Stomach smooth muscle (tissue), 2 donors: ENCODE data around the gene CCDC88B.

Experiments used
- H3K27ac ChIP-seq: one replicate; pipeline ENCODE4 v1.7.0; 2013; ENCODE audit warnings: mild to moderate bottlenecking, low read length, inconsistent platforms
- H3K27me3 ChIP-seq, 2 donors: one replicate each; pipeline ENCODE4 v1.7.0; 2013; ENCODE audit warnings: low read length in 2 of 2; ENCODE audit not compliant: insufficient read depth in 2 of 2, control insufficient read depth in 1 of 2
- H3K36me3 ChIP-seq, 2 donors: one replicate each; pipeline ENCODE4 v1.7.0; 2013; ENCODE audit warnings: low read length in 2 of 2; ENCODE audit not compliant: control insufficient read depth in 2 of 2, insufficient read depth in 2 of 2
- H3K4me1 ChIP-seq: one replicate; pipeline ENCODE4 v1.7.0; 2013; ENCODE audit warnings: low read length; ENCODE audit not compliant: control insufficient read depth, insufficient read depth
- H3K4me3 ChIP-seq, 2 donors: one replicate each; pipeline ENCODE4 v1.7.0; 2013; ENCODE audit warnings: low read length in 2 of 2
- H3K9ac ChIP-seq, 2 donors: one replicate each; pipeline ENCODE4 v1.7.0; 2013; ENCODE audit warnings: low read length in 2 of 2, mild to moderate bottlenecking in 1 of 2
- H3K9me3 ChIP-seq, 2 donors: one replicate each; pipeline ENCODE4 v1.7.0; 2013; ENCODE audit warnings: low read length in 2 of 2; ENCODE audit not compliant: control insufficient read depth in 2 of 2
- donor health status: healthy.
- donor health status: Pancreatic carcinoma.

CCDC88B gene

DNA sequence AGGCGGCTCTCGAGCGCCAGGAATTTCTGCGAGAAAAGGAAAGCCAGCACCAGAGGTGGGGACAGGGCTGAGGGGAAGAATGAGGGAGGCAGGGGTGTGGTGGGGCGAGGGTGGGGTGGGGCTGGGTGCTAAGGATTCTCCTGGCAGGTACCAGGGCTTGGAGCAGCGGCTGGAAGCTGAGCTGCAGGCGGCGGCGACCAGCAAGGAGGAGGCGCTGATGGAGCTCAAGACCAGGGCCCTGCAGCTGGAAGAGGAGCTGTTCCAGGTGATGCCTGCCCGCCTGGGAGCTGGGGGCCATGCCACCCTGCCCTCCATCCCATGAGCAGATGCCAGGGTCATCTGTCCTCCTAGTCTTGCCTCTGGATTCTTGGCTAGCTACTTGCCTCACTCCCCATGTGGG is 9.4 kb downstream of the CCDC88B start:
- no peaks in the 10 kb centered on the region for H3K4me1 ChIP-seq
- no peaks in the 10 kb centered on the region for H3K9me3 ChIP-seq
- no peak overlapping the region for H3K9ac ChIP-seq
- H3K27ac ChIP-seq = no peak overlapping the region
- H3K36me3 ChIP-seq = no peaks in the 10 kb centered on the region
- H3K27me3 ChIP-seq = no peaks in the 10 kb centered on the region
- no peak overlapping the region for H3K4me3 ChIP-seq

DNA sequence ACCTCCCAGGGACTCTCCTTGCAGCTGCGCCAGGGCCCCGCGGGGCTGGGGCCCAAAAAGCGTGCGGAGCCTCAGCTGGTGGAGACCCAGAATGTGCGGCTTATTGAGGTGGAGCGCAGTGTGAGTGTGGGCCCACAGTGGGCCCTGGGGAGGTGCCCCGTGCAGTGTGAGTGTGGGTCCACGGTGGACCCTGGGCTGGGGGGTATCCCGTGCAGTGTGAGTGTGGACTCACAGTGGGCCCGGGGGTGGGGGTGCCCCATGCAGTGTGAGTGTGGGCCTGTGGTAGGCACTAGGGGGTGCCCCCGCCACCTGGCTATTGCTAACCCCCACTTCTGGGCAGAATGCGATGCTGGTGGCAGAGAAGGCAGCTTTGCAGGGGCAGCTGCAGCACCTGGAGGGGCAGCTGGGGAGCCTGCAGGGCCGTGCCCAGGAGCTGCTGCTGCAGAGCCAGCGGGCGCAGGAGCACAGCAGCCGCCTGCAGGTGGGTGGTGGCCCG is 11.2 kb downstream of the CCDC88B start:
- H3K4me1 ChIP-seq = peaks cover 11% of the 10 kb centered on the region
- no peaks in the 10 kb centered on the region for H3K36me3 ChIP-seq
- H3K27ac ChIP-seq = no peak overlapping the region
- H3K4me3 ChIP-seq = no peak overlapping the region
- H3K9me3 ChIP-seq = no peaks in the 10 kb centered on the region
- H3K27me3 ChIP-seq = no peaks in the 10 kb centered on the region
- H3K9ac ChIP-seq = no peak overlapping the region

DNA sequence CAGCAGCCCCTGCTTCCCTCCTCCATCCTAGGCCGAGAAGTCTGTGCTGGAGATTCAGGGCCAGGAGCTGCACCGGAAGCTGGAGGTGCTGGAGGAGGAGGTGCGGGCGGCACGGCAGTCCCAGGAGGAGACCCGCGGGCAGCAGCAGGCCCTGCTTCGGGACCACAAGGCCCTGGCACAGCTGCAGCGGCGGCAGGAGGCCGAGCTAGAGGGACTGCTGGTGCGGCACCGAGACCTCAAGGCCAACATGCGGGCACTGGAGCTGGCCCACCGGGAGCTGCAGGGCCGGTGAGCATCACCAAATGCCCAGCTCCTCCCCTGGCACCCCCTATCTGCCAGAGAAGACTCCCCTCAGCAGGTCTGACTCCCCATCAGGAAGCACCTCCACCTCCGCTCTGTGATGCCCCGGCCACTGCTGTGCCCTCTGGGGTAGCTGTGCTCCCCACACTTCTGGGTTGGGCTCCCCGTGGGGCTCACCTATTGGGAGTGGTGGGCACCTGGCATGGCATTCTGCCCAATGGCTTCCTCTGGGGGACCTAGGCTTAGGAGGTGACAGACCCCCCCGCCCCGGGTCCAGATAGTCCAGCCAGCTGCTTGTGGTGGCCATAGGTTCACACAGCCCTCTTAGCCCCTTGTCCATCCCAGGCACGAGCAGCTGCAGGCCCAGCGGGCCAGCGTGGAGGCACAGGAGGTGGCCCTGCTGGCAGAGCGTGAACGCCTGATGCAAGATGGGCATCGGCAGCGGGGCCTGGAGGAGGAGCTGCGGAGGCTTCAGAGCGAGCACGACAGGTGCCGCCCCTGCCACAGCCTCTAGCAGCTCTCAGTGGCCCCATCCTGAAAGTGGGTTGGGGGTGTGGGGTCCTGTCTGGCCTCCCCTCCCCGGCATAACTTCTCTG is 12.3 kb downstream of the CCDC88B start:
- Histone ChIP-seq H3K36me3 (no peaks in the 10 kb centered on the region), H3K9ac (no peak overlapping the region), H3K27me3 (no peaks in the 10 kb centered on the region), H3K27ac (no peak overlapping the region), H3K4me3 (no peak overlapping the region), H3K4me1 (peaks cover 11% of the 10 kb centered on the region), H3K9me3 (no peaks in the 10 kb centered on the region)

DNA sequence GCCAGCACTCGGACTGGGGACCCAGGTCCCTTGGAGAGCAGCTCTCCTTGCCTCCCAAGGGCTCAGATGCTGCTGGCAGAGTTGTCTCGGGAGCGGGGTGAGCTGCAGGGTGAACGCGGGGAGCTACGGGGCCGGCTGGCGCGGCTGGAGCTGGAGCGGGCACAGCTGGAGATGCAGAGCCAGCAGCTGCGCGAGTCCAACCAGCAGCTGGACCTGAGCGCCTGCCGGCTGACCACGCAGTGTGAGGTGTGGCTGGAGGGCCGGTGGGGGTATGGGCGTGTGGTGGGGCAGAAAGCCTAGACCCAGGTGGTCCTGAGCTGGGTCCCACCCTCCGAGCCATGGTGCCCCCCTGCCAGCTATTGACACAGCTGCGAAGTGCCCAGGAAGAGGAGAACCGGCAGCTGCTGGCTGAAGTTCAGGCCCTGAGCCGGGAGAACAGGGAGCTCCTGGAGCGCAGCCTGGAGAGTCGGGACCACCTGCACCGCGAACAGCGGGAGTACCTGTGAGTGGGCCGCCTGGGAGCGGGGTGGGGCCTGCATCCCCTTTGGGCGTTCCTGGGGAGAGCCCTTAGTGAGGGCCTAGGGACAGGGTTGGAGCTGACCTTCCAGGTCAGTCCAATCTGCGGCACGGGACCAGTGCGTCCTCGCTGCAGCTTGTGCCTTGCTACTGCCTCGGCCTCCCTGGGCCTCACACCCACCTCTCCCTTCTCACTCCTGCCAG is 13.2 kb downstream of the CCDC88B start:
- Histone ChIP-seq H3K27me3 (no peaks in the 10 kb centered on the region), H3K9me3 (no peaks in the 10 kb centered on the region), H3K27ac (no peak overlapping the region)

DNA sequence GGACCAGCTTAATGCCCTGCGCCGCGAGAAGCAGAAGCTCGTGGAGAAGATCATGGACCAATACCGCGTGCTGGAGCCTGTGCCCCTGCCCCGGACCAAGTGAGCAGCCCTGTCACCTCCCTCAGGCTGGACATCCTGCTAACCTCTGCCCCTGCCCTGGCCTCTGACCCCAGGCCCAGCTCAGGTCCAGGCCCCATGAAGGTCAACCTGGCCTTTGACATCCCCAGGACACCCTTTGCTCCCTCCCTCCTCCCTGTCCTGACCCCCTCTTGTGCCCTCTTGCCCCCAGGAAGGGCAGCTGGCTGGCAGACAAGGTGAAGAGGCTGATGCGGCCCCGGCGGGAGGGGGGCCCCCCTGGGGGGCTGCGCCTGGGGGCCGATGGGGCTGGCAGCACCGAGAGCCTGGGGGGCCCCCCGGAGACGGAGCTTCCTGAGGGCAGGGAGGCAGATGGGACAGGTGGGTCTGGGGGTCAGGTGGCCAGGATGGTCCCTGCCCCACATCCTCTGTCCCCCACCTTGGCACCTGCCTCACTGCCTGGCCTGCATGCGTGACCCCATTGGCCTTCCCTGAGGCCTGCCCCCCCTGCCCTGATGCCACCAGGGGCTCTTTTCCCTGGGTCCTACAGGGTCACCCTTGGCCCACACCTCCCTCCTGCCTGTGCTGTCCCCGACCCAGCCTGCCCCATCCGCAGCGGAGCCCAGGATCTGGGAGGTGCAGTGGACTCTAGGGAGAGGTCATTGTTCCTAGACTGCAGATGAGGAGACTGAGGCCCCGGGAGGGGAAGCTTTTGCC is 13.9 kb downstream of the CCDC88B start:
- H3K27ac ChIP-seq = no peak overlapping the region
- H3K36me3 ChIP-seq = no peaks in the 10 kb centered on the region
- no peak overlapping the region for H3K9ac ChIP-seq
- peaks cover 23% of the 10 kb centered on the region for H3K4me1 ChIP-seq
- no peak overlapping the region for H3K4me3 ChIP-seq
- H3K9me3 ChIP-seq = no peaks in the 10 kb centered on the region
- no peaks in the 10 kb centered on the region for H3K27me3 ChIP-seq

More for the DNA sequence above, 13.2 kb downstream of the CCDC88B start:
- Histone ChIP-seq H3K4me1 (peaks cover 16% of the 10 kb centered on the region), H3K9ac (no peak overlapping the region), H3K4me3 (no peak overlapping the region), H3K36me3 (no peaks in the 10 kb centered on the region)

DNA sequence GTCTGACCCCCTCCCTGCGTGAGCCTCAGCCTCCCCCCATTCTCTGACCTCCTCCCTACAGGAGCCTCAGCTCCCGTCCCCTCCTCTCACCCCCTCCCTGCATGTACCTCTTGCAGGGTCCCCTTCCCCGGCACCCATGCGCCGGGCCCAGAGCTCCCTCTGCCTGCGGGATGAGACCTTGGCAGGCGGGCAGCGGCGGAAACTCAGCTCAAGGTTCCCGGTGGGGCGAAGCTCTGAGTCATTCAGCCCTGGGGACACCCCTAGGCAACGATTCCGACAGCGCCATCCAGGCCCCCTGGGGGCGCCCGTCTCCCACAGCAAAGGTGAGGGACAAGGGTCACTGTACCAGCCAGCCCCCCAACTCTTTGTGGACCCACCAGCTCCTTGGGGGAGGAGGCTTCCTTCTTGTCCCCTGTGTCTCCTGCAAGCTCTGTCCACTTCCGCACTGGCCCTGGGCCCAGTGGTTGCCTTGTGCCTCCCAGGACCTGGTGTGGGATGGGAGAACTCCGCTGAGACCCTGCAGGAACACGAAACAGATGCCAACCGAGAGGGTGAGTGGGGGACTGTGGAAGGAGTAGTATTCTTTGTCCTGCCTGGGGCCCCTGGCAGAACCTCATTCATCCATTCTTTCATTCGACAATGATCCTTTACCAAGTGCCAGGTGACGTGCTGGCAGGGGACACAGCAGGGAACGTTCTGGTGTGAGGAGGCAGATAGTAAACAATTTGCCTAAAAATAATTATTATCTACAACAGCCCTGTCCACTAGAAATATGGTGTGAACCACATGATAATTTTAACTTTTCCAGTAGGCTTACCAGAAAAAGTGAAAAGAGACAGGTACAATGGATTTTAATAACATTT is 15.3 kb downstream of the CCDC88B start:
- H3K27ac ChIP-seq = no peak overlapping the region
- H3K27me3 ChIP-seq = no peaks in the 10 kb centered on the region
- H3K9me3 ChIP-seq = no peaks in the 10 kb centered on the region
- peak overlapping the region in 1 of 2 donors; percentile 55 for H3K9ac ChIP-seq
- peak overlapping the region in 1 of 2 donors; percentile 69 for H3K4me3 ChIP-seq
- H3K4me1 ChIP-seq = peaks cover 33% of the 10 kb centered on the region
- no peaks in the 10 kb centered on the region for H3K36me3 ChIP-seq

DNA sequence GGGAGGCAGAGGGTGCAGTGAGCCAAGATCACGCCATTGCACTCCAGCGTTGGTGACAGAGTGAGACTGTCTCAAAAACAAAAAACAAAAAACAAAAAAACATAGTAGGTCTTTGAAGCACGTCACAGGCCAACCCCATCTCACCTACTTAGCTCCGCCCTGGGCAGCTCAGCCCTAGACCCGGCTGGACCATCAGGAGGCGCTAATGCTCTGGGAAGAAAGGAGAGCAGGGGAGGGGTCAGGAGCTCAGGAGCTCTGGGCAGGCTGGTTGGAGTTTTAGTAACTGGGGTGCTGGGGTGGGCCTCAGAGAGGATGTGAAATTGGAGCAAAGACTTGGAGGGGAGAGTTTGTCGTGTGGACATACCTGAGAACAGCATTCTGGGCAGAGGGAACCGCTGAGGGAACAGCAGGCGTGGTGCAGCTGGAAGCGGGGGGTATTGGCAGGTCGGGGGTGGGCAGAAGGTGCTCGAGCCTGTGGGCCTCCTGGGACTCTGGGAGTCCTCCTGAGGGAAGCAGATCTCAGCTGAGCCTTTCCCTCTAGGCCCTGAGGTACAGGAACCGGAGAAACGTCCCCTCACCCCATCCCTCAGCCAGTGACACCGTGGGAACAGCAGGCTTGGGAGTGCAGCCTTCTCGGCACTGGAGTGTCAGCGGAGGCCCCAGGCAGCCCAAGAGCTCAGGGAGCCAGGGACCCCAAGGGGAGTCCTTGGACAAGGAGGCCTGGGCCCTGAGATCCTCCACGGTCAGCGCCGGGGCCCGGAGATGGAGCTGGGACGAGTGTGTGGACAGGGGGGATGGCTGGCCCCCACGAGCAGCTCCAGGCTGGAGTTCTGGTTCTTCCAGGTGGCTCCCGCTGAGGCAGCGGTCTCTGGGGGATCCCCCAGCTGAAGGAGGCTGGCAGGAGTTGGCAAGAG is 16.8 kb downstream of the CCDC88B start:
- peaks cover 0 to 1% of the 10 kb centered on the region in 2 donors for H3K36me3 ChIP-seq
- H3K27ac ChIP-seq = no peak overlapping the region
- no peaks in the 10 kb centered on the region for H3K9me3 ChIP-seq
- H3K4me1 ChIP-seq = peaks cover 33% of the 10 kb centered on the region
- H3K4me3 ChIP-seq = no peak overlapping the region
- H3K9ac ChIP-seq = no peak overlapping the region
- no peaks in the 10 kb centered on the region for H3K27me3 ChIP-seq

DNA sequence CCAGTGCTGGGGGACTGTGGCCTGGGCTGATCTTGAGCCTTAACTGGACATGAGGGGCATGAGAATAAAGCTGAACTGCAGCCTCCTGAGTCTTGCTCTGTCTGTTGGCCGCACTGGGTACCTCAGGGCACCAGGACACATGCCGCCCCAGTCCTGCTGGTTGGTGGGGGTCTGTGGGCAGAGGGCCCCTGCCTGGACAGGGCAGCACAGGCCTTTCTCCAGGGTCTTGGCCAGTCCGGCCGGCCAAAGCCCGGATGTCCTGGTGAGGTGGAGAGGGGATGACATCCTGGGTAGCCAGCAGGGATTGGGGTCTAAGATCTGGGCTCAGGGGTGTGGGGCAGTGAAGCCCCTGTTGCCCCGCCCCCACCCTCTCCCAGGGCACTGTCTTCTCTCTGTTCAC is 17.4 kb downstream of the CCDC88B start:
- Histone ChIP-seq H3K27ac (no peak overlapping the region), H3K9ac (no peak overlapping the region), H3K4me1 (peaks cover 33% of the 10 kb centered on the region), H3K36me3 (peaks cover 4 to 8% of the 10 kb centered on the region in 2 donors), H3K27me3 (no peaks in the 10 kb centered on the region), H3K9me3 (no peaks in the 10 kb centered on the region), H3K4me3 (no peak overlapping the region)

DNA sequence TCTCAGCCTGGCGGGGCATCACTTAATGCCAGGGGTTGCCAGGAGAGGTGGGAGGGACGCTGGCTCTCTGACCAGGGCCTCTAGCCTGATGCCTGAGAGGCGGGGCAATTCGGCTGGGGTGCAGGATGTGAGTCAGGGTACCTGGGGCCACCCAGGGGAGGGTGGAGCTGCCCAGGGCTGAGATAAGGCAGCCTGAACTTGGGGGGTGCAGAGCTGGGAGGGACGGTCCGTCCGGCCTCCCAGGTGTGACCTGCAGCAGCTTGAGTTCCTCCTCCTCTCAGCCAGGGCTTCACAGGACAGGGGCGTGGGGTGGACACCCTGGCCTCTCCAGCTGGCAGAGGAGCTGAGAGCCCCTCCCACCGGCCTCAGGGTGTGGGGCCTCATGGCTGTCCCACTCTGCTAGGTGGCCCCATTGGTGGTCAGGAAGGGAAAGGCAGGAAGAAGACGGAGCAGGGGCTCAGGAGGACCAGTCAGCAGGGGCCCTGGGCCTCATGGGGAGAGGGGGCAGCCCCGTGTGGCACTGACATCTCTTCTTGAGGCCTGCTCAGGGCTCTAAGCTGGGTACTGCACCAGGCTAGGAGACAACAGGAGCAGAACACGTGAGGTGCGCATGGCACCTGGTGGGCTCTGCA is 18.0 kb downstream of the CCDC88B start:
- H3K9me3 ChIP-seq = no peaks in the 10 kb centered on the region
- no peaks in the 10 kb centered on the region for H3K27me3 ChIP-seq
- peak overlapping the region; percentile 82 to 86 for H3K9ac ChIP-seq
- H3K36me3 ChIP-seq = peaks cover 10 to 12% of the 10 kb centered on the region in 2 donors
- H3K4me1 ChIP-seq = peaks cover 33% of the 10 kb centered on the region
- peak overlapping the region; percentile 74 for H3K27ac ChIP-seq
- H3K4me3 ChIP-seq = peak overlapping the region; percentile 76 to 91
